HCT116 (cell line): Measurements from ENCODE around the gene HINT1. TPM values are rescaled to one million over a fixed set of nuclear protein-coding genes. Genes with fewer than 3 reads are reported as not detected.

Experiments
- ATAC-seq: fragments of 200-7000 bp; cut with Tn5 transposase; 2 replicates; pipeline ENCODE4 v1.9.1; 2020; ENCODE audit warnings: mild to moderate bottlenecking, moderate library complexity
- BruUV-seq: library from RNA; stranded (reverse); fragments of 400-500 nt; replicated peaks from 2 replicates; lab custom pipeline; 2021; lab: Mats Ljungman, UMichigan
- CTCF ChIA-PET: fragments of 300-600 bp; sonication (Branson Sonifier 250); formaldehyde crosslinking; loops from one replicate; lab custom pipeline; 2021; ENCODE audit warnings: antibody characterized with exemption; lab: Charles Lee
- POLR2A ChIA-PET: fragments of 300-600, 350-600 bp; sonication (Branson Sonifier 250); formaldehyde crosslinking; loops from one replicate; lab custom pipeline; 2021; ENCODE audit warnings: antibody characterized with exemption; lab: Charles Lee
- RAD21 ChIA-PET, 2 experiments: fragments of 300-600 bp; sonication (Branson Sonifier 250); formaldehyde crosslinking; loops; one replicate each; lab custom pipeline; 2023; ENCODE audit warnings: low total read pairs in 2 of 2; ENCODE audit not compliant: uncharacterized antibody in 2 of 2, unreplicated experiment in 2 of 2, low non-redundant PET in 1 of 2; lab: Charles Lee
- DNase-seq: peaks from one replicate; pipeline ENCODE4 v3.0.0-alpha.2; 2010; ENCODE audit warnings: low read depth, low spot score
- H2AFZ ChIP-seq: fragments of 200-600 bp; shearing (Covaris generic), sonication (generic); 2 replicates; pipeline ENCODE4 v1.6.1; 2017; ENCODE audit warnings: low read depth, mixed run types, mixed read lengths, antibody characterized with exemption, low read length; ENCODE audit not compliant: poor library complexity, severe bottlenecking
- H3K27ac ChIP-seq: 2 replicates; pipeline ENCODE4 v1.5.1; 2012; ENCODE audit warnings: low read depth, low read length
- H3K27me3 ChIP-seq: fragments of 200-600 bp; sonication (generic); 2 replicates; pipeline ENCODE4 v1.6.1; 2016; ENCODE audit warnings: mixed run types, low read length, mixed read lengths; ENCODE audit not compliant: insufficient read depth
- H3K36me3 ChIP-seq, 2 experiments: fragments of 200-500 bp in 1 of 2; fragments of 200-600 bp in 1 of 2; sonication (Bioruptor generic) in 1 of 2; sonication (generic) in 1 of 2; 2 replicates each; pipeline versions ENCODE4 v1.5.1 to v1.6.1; 2014 to 2016; ENCODE audit warnings: low read length in 2 of 2, inconsistent platforms in 1 of 2, mixed read lengths in 1 of 2, mixed run types in 1 of 2; ENCODE audit not compliant: insufficient read depth in 2 of 2, control insufficient read depth in 1 of 2
- H3K4me1 ChIP-seq, 2 experiments: fragments of 200-600 bp in 1 of 2; sonication (generic) in 1 of 2; 2 replicates each; pipeline versions ENCODE4 v1.5.1 to v1.6.1; 2012 to 2017; ENCODE audit warnings: low read length in 2 of 2, inconsistent platforms in 1 of 2, mild to moderate bottlenecking in 1 of 2, mixed read lengths in 1 of 2, mixed run types in 1 of 2, moderate library complexity in 1 of 2; ENCODE audit not compliant: insufficient read depth in 2 of 2, control insufficient read depth in 1 of 2
- H3K4me2 ChIP-seq: fragments of 200-600 bp; sonication (generic); 2 replicates; pipeline ENCODE4 v1.6.1; 2017; ENCODE audit warnings: mixed run types, low read length, mixed read lengths
- H3K4me3 ChIP-seq, 2 experiments: fragments of 200-600 bp in 1 of 2; sonication (generic) in 1 of 2; replicated peaks in 1 of 2; 2 replicates each; pipeline ENCODE4 v1.5.1; 2011 to 2016; ENCODE audit warnings: low read length in 2 of 2, control low read depth in 1 of 2, low read depth in 1 of 2, mild to moderate bottlenecking in 1 of 2, mixed read lengths in 1 of 2, mixed run types in 1 of 2
- H3K79me2 ChIP-seq: fragments of 200-600 bp; sonication (generic); 2 replicates; pipeline ENCODE4 v1.6.1; 2017; ENCODE audit warnings: mild to moderate bottlenecking, mixed run types, low read length, moderate library complexity, mixed read lengths; ENCODE audit not compliant: insufficient read depth
- H3K9ac ChIP-seq: fragments of 200-600 bp; sonication (generic); 2 replicates; pipeline ENCODE4 v1.6.1; 2016; ENCODE audit warnings: low read length, mixed read lengths
- H3K9me2 ChIP-seq: fragments of 200-600 bp; sonication (generic), shearing (Covaris generic); 2 replicates; pipeline ENCODE4 v1.6.1; 2017; ENCODE audit warnings: mixed run types, mild to moderate bottlenecking, moderate library complexity; ENCODE audit not compliant: insufficient read depth
- H3K9me3 ChIP-seq, 2 experiments: fragments of 200-500 bp in 1 of 2; fragments of 200-600 bp in 1 of 2; sonication (Bioruptor generic) in 1 of 2; sonication (generic) in 1 of 2; 2 replicates each; pipeline ENCODE4 v1.6.1; 2014 to 2017; ENCODE audit warnings: low read length in 2 of 2, mixed read lengths in 2 of 2, inconsistent platforms in 1 of 2, low read depth in 1 of 2, mild to moderate bottlenecking in 1 of 2, mixed run types in 1 of 2, moderate library complexity in 1 of 2; ENCODE audit not compliant: control insufficient read depth in 1 of 2, insufficient read depth in 1 of 2
- H4K20me1 ChIP-seq: fragments of 200-600 bp; sonication (generic), shearing (Covaris generic); 2 replicates; pipeline ENCODE4 v1.6.1; 2017; ENCODE audit warnings: mixed run types, mild to moderate bottlenecking, moderate library complexity; ENCODE audit not compliant: insufficient read depth
- CBX3 ChIP-seq: IDR thresholded peaks from 2 replicates; pipeline ENCODE4 v1.6.1; 2012; ENCODE audit warnings: low read depth
- JUND ChIP-seq: IDR thresholded peaks from 2 replicates; pipeline ENCODE4 v1.6.1; 2012
- TCF7L2 ChIP-seq: IDR thresholded peaks from 2 replicates; pipeline ENCODE4 v1.7.0; 2011; ENCODE audit warnings: borderline replicate concordance, inconsistent platforms; ENCODE audit not compliant: insufficient read depth, insufficient read length; ENCODE audit errors: extremely low read depth
- YY1 ChIP-seq: IDR thresholded peaks from 2 replicates; pipeline ENCODE4 v1.6.1; 2011; ENCODE audit warnings: low read length, low read depth, moderate library complexity, mild to moderate bottlenecking; ENCODE audit not compliant: insufficient replicate concordance; ENCODE audit errors: extremely low read depth
- ZFX ChIP-seq: fragments of 450-650 bp; IDR thresholded peaks from 2 replicates; pipeline ENCODE4 v1.6.1; 2017
- ZNF274 ChIP-seq: fragments of 200-500 bp; sonication (Bioruptor generic); IDR thresholded peaks from 2 replicates; pipeline ENCODE4 v1.6.1; 2014; ENCODE audit warnings: mild to moderate bottlenecking, low read depth, low read length, inconsistent platforms
- intact Hi-C: fragments of 100-400 bp; cut with micrococcal nuclease; formaldehyde crosslinking; loops from 2 replicates; pipeline ENCODE4 v1.10.0; 2022
- total RNA-seq: library from RNA; stranded (reverse); gene quantifications from one replicate; pipeline ENCODE4 v1.2.1, GENCODE V29; 2021; ENCODE audit not compliant: unreplicated experiment
- TF ChIP-seq, protein P1 (sequence below): IDR thresholded peaks from 2 replicates; pipeline ENCODE4 v1.6.1; 2012; ENCODE audit warnings: low read depth

Gene HINT1
- total RNA-seq, 1 experiment from 2014 or later, result 222 TPM

DNA sequence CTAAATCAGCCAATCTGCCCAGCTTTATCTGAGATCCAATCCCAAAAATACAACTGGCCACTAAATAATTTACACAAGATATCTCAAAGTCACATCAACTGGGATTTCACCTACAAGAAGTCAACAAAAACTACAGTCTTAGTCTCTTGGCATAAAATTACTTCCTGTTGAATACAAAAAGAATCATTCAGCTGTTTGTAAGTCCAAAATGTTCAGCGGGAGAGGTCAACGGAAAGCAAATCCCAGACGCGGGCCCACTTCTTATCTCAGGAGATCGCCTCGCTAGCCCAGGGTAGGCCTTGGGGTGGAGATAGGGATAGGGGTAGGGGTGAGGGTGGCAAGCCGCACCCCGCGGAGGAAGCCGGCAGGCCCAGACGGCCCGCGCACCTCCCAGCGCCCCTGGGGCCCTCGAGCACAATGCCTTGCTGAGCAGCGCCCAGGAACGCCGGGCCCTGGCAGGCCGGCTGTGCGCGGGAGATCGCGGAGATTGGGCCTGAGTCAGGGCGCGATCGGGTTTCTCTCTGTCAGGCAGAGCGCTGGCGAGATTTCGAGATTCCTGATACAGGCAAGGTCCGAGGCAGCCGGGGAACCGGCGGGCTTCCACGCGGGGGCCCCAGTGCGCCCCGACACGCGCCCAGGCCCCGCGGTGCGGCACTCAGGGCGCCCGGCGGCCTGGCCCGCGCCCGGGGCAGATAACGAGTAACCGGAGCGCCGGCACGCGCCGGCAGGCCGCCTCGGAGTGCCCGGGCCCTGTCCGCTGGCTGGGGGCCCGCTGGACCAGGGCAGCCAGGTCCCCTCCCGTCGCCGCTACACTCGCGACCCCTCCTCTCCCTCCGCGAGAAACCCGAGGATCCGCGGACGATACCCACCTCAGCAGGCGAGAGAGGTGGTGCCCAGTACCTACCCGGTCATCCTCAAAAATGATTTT lies 601 bp downstream of the HINT1 start:
- peak; percentile 62 for ATAC-seq
- POLR2A ChIA-PET, result no interaction called here

More for the DNA sequence above, 601 bp downstream of the HINT1 start:
- no peak for TF ChIP-seq YY1
- no peak for TF ChIP-seq ZNF274
- TF ChIP-seq ZFX, result peak; percentile 99
- no peak for TF ChIP-seq JUND
- TF ChIP-seq TCF7L2, result no peak
- TF ChIP-seq CBX3, result no peak
- TF ChIP-seq, protein P1, sequence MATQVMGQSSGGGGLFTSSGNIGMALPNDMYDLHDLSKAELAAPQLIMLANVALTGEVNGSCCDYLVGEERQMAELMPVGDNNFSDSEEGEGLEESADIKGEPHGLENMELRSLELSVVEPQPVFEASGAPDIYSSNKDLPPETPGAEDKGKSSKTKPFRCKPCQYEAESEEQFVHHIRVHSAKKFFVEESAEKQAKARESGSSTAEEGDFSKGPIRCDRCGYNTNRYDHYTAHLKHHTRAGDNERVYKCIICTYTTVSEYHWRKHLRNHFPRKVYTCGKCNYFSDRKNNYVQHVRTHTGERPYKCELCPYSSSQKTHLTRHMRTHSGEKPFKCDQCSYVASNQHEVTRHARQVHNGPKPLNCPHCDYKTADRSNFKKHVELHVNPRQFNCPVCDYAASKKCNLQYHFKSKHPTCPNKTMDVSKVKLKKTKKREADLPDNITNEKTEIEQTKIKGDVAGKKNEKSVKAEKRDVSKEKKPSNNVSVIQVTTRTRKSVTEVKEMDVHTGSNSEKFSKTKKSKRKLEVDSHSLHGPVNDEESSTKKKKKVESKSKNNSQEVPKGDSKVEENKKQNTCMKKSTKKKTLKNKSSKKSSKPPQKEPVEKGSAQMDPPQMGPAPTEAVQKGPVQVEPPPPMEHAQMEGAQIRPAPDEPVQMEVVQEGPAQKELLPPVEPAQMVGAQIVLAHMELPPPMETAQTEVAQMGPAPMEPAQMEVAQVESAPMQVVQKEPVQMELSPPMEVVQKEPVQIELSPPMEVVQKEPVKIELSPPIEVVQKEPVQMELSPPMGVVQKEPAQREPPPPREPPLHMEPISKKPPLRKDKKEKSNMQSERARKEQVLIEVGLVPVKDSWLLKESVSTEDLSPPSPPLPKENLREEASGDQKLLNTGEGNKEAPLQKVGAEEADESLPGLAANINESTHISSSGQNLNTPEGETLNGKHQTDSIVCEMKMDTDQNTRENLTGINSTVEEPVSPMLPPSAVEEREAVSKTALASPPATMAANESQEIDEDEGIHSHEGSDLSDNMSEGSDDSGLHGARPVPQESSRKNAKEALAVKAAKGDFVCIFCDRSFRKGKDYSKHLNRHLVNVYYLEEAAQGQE, result no peak
- BruUV-seq, result no TSS peak
- intact Hi-C loops, result loop anchor here (2.0 kb wide), 1 partner anchor 218 kb away; no protein-coding TSS in a partner anchor
- H3K4me2 ChIP-seq, result peak overlapping the region; percentile 80
- peaks cover 56% of the 10 kb centered on the region for H3K79me2 ChIP-seq
- no peak for DNase-seq
- peaks cover 4 to 14% of the 10 kb centered on the region in 2 experiments; a peak in 3 of 4 replicates for H3K4me1 ChIP-seq
- H4K20me1 ChIP-seq, result peaks cover 1% of the 10 kb centered on the region; the same call in 1 of the 2 replicates
- H3K27ac ChIP-seq, result peak overlapping the region; percentile 89
- RAD21 ChIA-PET, result no interaction called here
- H3K9me3 ChIP-seq, result no peaks in the 10 kb centered on the region
- H3K36me3 ChIP-seq, result peaks cover 26 to 28% of the 10 kb centered on the region in 2 experiments
- no peaks in the 10 kb centered on the region for H3K27me3 ChIP-seq
- H2AFZ ChIP-seq, result no peak overlapping the region
- H3K9ac ChIP-seq, result peak overlapping the region; percentile 98
- H3K9me2 ChIP-seq, result no peaks in the 10 kb centered on the region
- CTCF ChIA-PET, result interaction anchor here (1.0 kb wide), 2 partner anchors 217 to 218 kb away, joined by 3 to 6 read pairs; no protein-coding TSS in a partner anchor
- peak overlapping the region; percentile 87 to 95 for H3K4me3 ChIP-seq
